Measurements from ENCODE around the gene CHSY1.

The CHSY1 gene

DNA sequence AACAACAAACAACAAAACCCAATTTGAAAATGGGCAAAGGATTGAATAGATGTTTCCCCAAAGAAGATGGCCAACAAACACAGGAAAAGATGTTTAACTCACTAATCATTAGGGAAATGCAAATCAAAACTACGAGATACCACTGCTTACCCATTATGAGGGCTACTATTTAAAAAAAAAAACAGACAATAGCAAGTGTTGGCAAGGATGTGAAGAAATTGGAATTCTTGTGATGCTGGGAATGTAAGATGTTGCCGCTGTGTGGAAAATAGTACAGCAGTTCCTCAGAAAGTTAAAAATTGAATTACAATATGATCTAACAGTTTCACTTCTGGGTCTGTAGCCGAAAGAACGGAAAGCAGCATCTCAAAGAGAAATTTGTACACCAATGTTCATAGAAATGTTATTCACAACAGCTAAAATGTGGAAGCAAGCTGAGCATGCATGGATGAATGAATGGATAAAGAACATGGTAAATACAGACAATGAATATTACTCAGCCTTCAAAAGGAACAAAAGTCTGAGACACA, 121.9 kb downstream of the CHSY1 start:
- H3K36me3 ChIP-seq (replicated peaks in 1 of 2; ENCODE audit: control insufficient read depth in 2 of 2, insufficient read depth in 2 of 2, low read length in 2 of 2), result no peaks in the 10 kb centered on the region
- no peak overlapping the region for H2AK5ac ChIP-seq (ENCODE audit: low read depth, low read length)
- H4K91ac ChIP-seq (ENCODE audit: low read depth, low read length, poor library complexity), result no peak overlapping the region
- peaks cover 3 to 9% of the 10 kb centered on the region in 2 donors for H3K9me3 ChIP-seq (replicated peaks in 1 of 2; ENCODE audit: control insufficient read depth in 2 of 2, insufficient read depth in 1 of 2, low read depth in 1 of 2, low read length in 2 of 2)
- H3K9ac ChIP-seq (ENCODE audit: low read depth, low read length, poor library complexity), result no peak overlapping the region
- H4K8ac ChIP-seq (ENCODE audit: low read depth, low read length), result no peak overlapping the region
- H3K18ac ChIP-seq (ENCODE audit: low read length), result no peak overlapping the region
- peaks cover 0 to 11% of the 10 kb centered on the region in 2 donors for H3K4me1 ChIP-seq (ENCODE audit: control insufficient read depth in 2 of 2, insufficient read depth in 1 of 2, low read depth in 1 of 2, low read length in 2 of 2)
- no peaks in the 10 kb centered on the region for H3K79me1 ChIP-seq (ENCODE audit: low read depth, low read length)
- no peak overlapping the region for H3K14ac ChIP-seq (ENCODE audit: low read length)
- no peak overlapping the region for H3K4me2 ChIP-seq (ENCODE audit: insufficient read depth, low read length, poor library complexity, severe bottlenecking)
- no peak overlapping the region for H2BK12ac ChIP-seq (ENCODE audit: low read length)
- no peak overlapping the region for H3K4me3 ChIP-seq (ENCODE audit: low read length in 2 of 2)
- no peak overlapping the region for H2BK5ac ChIP-seq (ENCODE audit: low read length)
- no peak overlapping the region for H2BK15ac ChIP-seq (ENCODE audit: low read length)
- no peaks in the 10 kb centered on the region for H3K27me3 ChIP-seq (ENCODE audit: control insufficient read depth in 3 of 3, insufficient read depth in 3 of 3, low read depth in 1 of 3, low read length in 3 of 3)
- no peak overlapping the region for H2BK120ac ChIP-seq (ENCODE audit: low read depth, low read length)
- WGBS, 2 donors (ENCODE audit: extremely low coverage in 2 of 2, insufficient read length in 2 of 2, insufficient replicate concordance in 1 of 2), result no CpG with 5 or more reads among the region's 4 CpGs
- H3K4ac ChIP-seq (ENCODE audit: low read length), result no peak overlapping the region
- H2AFZ ChIP-seq (ENCODE audit: low read length), result no peak overlapping the region
- no peak overlapping the region for H3K23ac ChIP-seq (ENCODE audit: low read depth, low read length, poor library complexity)
- DNase-seq (ENCODE audit: low spot score), result no peak
- no peak overlapping the region for H3K27ac ChIP-seq (replicated peaks; ENCODE audit: low read length)

DNA sequence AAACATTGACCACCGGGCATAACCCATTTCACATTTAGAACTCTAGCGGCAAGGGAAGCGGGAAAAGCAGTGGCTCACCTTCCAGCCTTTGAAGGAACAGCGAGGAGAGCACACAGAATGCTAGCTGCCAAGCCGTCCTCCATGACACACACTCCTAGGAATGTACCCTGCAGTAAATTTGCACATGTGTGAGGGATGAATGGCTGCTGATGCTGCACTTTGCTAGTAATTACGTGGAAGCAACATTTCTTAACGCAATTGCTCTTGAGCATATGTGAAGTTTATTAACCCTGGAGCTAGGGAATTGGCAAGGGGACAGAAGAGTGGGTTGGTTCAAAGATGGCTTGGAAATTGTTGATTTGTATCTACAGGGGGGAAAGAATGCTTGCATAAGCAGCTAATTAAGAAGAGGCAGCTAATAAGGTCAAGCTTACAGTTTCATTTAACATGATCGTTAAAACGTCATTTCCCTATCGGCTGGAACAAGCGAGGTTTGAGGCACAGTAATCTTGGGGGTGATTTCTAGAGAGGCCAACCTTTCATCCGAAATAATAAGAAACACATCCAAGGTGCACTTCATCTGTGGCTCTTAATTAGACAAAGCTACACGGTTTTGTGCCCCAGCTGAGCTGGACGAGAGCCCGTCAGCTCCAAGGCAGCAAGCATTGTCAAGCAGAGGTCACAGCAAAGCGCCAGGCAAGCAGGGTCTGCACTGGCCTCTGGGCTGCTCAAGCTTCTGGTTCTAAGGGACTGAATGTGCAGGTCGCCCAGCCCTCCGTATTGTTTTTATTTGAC, 123.4 kb downstream of the CHSY1 start:
- no peak overlapping the region for H2BK12ac ChIP-seq (ENCODE audit: low read length)
- peaks cover 2 to 6% of the 10 kb centered on the region in 2 donors for H3K9me3 ChIP-seq (replicated peaks in 1 of 2; ENCODE audit: control insufficient read depth in 2 of 2, insufficient read depth in 1 of 2, low read depth in 1 of 2, low read length in 2 of 2)
- H2BK5ac ChIP-seq (ENCODE audit: low read length), result no peak overlapping the region
- no peaks in the 10 kb centered on the region for H3K79me1 ChIP-seq (ENCODE audit: low read depth, low read length)
- H3K4me3 ChIP-seq (ENCODE audit: low read length in 2 of 2), result no peak overlapping the region
- no peak overlapping the region for H3K27ac ChIP-seq (replicated peaks; ENCODE audit: low read length)
- H2BK15ac ChIP-seq (ENCODE audit: low read length), result no peak overlapping the region
- no peaks in the 10 kb centered on the region for H3K36me3 ChIP-seq (replicated peaks in 1 of 2; ENCODE audit: control insufficient read depth in 2 of 2, insufficient read depth in 2 of 2, low read length in 2 of 2)
- no peak overlapping the region for H4K91ac ChIP-seq (ENCODE audit: low read depth, low read length, poor library complexity)
- no peak overlapping the region for H4K8ac ChIP-seq (ENCODE audit: low read depth, low read length)
- H2AK5ac ChIP-seq (ENCODE audit: low read depth, low read length), result no peak overlapping the region
- no peak overlapping the region for H3K23ac ChIP-seq (ENCODE audit: low read depth, low read length, poor library complexity)
- no peak overlapping the region for H3K4ac ChIP-seq (ENCODE audit: low read length)
- no peaks in the 10 kb centered on the region for H3K27me3 ChIP-seq (ENCODE audit: control insufficient read depth in 3 of 3, insufficient read depth in 3 of 3, low read depth in 1 of 3, low read length in 3 of 3)
- no CpG with 5 or more reads among the region's 18 CpGs for WGBS, 2 donors (ENCODE audit: extremely low coverage in 2 of 2, insufficient read length in 2 of 2, insufficient replicate concordance in 1 of 2)
- H3K18ac ChIP-seq (ENCODE audit: low read length), result no peak overlapping the region
- no peak for DNase-seq (ENCODE audit: low spot score)
- H2BK120ac ChIP-seq (ENCODE audit: low read depth, low read length), result no peak overlapping the region
- H2AFZ ChIP-seq (ENCODE audit: low read length), result no peak overlapping the region
- H3K4me1 ChIP-seq (ENCODE audit: control insufficient read depth in 2 of 2, insufficient read depth in 1 of 2, low read depth in 1 of 2, low read length in 2 of 2), result peaks cover 0 to 11% of the 10 kb centered on the region in 2 donors
- H3K4me2 ChIP-seq (ENCODE audit: insufficient read depth, low read length, poor library complexity, severe bottlenecking), result no peak overlapping the region
- no peak overlapping the region for H3K14ac ChIP-seq (ENCODE audit: low read length)
- H3K9ac ChIP-seq (ENCODE audit: low read depth, low read length, poor library complexity), result no peak overlapping the region

DNA sequence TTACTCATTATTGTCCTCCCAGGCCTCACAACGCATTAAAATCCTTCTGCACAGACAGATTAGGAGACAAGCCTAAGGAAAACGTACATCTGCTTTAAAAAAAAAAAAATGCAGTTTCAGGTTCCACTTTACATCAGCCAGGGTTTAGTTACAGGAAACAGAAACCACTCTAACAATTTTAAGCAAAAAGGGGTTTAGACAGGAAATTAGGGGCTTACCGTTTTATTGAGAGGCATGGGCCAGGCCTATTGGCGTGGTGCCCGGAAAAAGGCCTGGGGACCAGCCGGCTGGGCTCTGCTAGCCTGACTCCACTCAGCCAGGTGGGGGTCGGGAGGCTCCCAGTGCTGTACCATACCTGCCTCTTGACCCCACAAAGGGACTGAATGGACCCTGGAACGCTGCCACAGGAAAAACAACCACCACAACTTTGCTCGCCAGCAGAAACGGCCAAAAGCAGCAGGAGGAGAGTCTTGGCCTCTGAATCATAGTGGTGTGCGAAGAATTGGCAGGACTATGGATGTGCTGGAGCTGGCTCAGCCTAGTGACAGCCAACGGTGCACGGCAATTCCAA, 124.3 kb downstream of the CHSY1 start:
- H4K8ac ChIP-seq (ENCODE audit: low read depth, low read length), result no peak overlapping the region
- H3K4me2 ChIP-seq (ENCODE audit: insufficient read depth, low read length, poor library complexity, severe bottlenecking), result no peak overlapping the region
- no peak overlapping the region for H2BK12ac ChIP-seq (ENCODE audit: low read length)
- no peaks in the 10 kb centered on the region for H3K79me1 ChIP-seq (ENCODE audit: low read depth, low read length)
- H2AK5ac ChIP-seq (ENCODE audit: low read depth, low read length), result no peak overlapping the region
- no peak overlapping the region for H2BK5ac ChIP-seq (ENCODE audit: low read length)
- H2AFZ ChIP-seq (ENCODE audit: low read length), result peak overlapping the region; percentile 53
- no peak overlapping the region for H3K9ac ChIP-seq (ENCODE audit: low read depth, low read length, poor library complexity)
- no peak overlapping the region for H4K91ac ChIP-seq (ENCODE audit: low read depth, low read length, poor library complexity)
- no peak overlapping the region for H3K4me3 ChIP-seq (ENCODE audit: low read length in 2 of 2)
- H3K4ac ChIP-seq (ENCODE audit: low read length), result no peak overlapping the region
- no peak overlapping the region for H3K23ac ChIP-seq (ENCODE audit: low read depth, low read length, poor library complexity)
- H3K27ac ChIP-seq (replicated peaks; ENCODE audit: low read length), result peak overlapping the region; percentile 63
- H3K36me3 ChIP-seq (replicated peaks in 1 of 2; ENCODE audit: control insufficient read depth in 2 of 2, insufficient read depth in 2 of 2, low read length in 2 of 2), result no peaks in the 10 kb centered on the region
- no peak overlapping the region for H2BK15ac ChIP-seq (ENCODE audit: low read length)
- no peak for DNase-seq (ENCODE audit: low spot score)
- H3K14ac ChIP-seq (ENCODE audit: low read length), result no peak overlapping the region
- peak overlapping the region; percentile 21 for H3K18ac ChIP-seq (ENCODE audit: low read length)
- H3K27me3 ChIP-seq (ENCODE audit: control insufficient read depth in 3 of 3, insufficient read depth in 3 of 3, low read depth in 1 of 3, low read length in 3 of 3), result no peaks in the 10 kb centered on the region
- H3K9me3 ChIP-seq (replicated peaks in 1 of 2; ENCODE audit: control insufficient read depth in 2 of 2, insufficient read depth in 1 of 2, low read depth in 1 of 2, low read length in 2 of 2), result peaks cover 2 to 6% of the 10 kb centered on the region in 2 donors
- no peak overlapping the region for H2BK120ac ChIP-seq (ENCODE audit: low read depth, low read length)
- peaks cover 0 to 10% of the 10 kb centered on the region in 2 donors for H3K4me1 ChIP-seq (ENCODE audit: control insufficient read depth in 2 of 2, insufficient read depth in 1 of 2, low read depth in 1 of 2, low read length in 2 of 2)
- WGBS, 2 donors (ENCODE audit: extremely low coverage in 2 of 2, insufficient read length in 2 of 2, insufficient replicate concordance in 1 of 2), result no CpG with 5 or more reads among the region's 13 CpGs
